GM18873 (cell line): ENCODE measurements around the gene TGDS.
"Not testable (repeated sequence)": the region's sequence is repeated elsewhere in the genome, so short reads cannot be mapped to it uniquely, and the experiment has no call there.

Source experiments
- ATAC-seq: cut with Tn5 transposase; IDR thresholded peaks from one replicate; pipeline ENCODE4 v1.9.1; 2021; ENCODE audit warnings: mild to moderate bottlenecking, moderate library complexity, moderate number of reproducible peaks; ENCODE audit not compliant: unreplicated experiment, low FRiP score

TGDS gene

DNA sequence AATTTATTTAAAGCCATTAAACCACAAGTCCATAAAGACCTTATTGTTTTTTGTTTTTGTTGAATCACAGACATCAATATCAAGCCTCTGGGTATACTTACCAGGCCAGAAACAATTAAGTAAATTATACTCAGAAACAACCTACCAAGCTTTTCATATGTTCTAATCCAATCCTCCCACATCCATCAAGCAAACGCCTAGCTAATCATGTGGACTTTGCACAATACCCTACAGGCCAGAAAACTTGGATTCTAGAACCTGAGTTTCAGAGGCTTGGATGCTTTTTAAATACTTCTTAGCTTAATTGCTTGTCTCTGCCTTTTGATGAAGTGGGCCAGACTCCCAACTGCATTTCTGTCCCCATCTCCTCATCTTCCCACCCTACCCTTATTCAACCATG, 39.9 kb downstream of the TGDS start:
- no peak for ATAC-seq

GRCh38 chr13:94553766-94554165, 42.2 kb downstream of the TGDS start:
- no peak for ATAC-seq

DNA sequence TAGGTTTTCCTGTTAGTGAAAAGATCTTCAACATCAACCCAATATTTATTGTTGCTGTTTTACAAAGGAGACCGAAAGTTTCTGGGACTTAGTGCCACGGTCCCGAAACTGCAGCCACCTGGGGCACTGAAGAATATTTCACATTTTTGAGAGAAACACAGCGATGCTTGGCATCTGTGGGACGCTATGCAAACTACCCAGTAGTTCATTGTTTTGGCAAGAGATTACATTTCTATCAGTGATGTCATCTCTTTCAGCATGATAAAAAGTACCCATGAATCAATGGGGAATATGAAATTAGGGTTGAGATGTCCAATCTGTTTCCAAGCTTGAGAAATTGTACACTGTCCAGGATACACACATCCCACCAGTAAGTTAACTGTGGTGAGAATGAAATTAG, 43.9 kb downstream of the TGDS start:
- ATAC-seq = no peak

DNA sequence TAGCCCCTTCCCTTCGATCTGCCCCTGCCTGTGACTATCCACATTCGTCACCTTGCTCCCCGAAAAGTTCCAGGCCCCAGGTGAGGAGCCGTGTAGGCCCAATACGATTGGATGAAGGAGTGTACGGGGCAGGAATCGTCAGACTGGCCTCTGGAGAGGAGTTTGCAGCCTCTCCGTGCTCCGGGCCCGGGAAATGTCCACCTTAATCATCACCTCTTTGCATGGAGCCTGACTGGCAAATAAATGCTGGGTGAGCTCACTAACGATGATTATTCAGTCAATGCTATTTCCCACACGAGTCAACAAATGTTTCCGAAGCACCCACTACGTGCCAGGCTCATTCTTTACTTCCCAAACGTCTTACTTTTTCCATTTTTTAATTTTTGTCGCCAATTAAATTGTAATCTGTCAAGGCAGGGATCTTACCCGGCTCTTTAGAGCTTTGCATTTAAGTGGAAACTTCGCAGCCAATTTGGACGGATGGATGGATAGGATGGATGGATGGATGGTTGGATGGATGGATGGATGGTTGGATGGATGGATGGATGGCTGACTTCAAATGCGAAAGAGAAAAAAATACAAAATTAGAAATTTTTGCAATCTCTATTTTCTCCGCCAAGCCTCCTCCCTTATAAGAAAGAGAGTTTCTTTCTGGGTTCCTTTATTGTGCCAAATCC, 45.8 kb downstream of the TGDS start:
- ATAC-seq = peak; percentile 8

GRCh38 chr13:94549232-94550061, 46.5 kb downstream of the TGDS start:
- ATAC-seq = peak; percentile 83

GRCh38 chr13:94548821-94549231, 47.1 kb downstream of the TGDS start:
- ATAC-seq = peak; percentile 62

GRCh38 chr13:94548382-94548781, 47.6 kb downstream of the TGDS start:
- no peak for ATAC-seq

- no peak for ATAC-seq
Observed at GRCh38 chr13:94546061-94546839, 49.7 kb downstream of the TGDS start.

DNA sequence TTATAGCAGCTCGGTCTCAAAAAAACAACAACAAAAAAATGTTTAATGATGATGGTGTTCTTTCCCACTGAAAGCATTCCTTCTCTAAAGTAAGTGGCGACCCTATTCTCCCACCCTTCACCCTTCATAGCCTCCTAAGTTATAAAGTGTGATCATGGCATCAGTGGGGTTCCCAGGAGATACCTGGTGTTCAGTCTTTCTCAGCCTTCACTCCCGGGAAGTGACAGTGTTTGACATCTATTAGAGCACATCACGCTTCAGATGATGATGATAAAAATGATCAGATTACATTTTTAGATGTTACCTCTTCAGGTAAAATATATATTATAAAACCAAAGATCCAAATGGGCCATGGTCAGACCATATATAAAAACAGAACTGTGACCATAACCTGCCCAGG, 51.0 kb downstream of the TGDS start:
- ATAC-seq = no peak

DNA sequence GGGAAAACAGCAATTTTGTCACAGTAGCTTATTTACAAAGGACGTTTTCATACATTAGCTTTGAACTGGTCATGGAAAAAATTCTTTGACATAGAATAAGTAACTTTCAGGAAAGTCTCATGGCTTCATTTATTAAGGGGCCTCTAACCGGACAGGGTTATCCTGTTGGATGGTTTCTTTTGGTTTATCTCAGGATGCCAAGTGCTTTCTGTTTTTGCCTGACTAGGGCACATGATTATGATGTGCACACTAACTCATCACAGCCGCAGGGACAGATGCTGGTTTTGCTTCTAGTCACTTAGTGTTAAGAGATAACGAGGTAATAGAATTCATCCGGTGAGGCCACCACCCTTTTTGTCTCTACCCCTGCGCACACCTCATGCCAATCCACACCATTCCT, 53.0 kb downstream of the TGDS start:
- no peak for ATAC-seq

DNA sequence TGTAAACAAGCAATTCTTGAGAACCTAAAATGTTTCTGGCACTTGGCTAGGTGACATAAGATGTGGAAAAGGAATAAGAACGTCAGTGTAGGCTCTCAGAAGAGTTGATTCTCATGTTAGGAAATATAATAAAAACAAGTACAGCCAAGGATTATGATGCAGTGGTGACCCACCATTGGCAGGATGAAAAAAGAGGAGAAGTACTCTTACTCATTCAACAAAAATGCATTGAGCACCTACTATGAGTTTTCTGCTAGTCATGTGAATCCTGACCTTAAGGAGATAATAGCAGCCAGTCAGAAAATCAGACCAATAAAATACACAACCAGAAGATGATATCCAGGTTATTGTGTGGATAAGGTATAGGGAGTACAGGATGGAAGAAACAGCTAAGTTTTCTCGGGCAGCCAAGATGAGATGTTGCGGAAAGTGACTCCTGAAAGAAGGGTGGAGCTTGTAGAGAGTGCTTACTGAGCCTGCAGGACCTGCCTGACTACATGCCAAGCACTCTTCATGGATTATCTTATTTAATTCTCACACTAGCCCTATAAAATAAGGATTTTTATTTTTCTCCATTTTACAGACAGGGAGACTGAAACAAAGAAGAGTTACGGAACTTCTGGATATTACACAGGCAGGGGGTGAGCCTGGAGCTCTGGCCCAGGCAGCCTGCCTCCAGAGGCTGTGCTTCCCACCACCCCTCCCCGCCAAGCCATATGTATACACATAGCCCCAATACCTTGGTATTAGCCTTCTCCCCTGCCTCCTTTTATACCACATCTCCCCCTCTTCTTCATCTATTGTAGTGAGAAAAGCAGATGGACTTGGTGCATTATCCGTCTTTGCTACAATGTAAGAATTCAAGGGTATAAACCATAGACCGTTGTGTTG, 58.0 kb downstream of the TGDS start:
- no peak for ATAC-seq

DNA sequence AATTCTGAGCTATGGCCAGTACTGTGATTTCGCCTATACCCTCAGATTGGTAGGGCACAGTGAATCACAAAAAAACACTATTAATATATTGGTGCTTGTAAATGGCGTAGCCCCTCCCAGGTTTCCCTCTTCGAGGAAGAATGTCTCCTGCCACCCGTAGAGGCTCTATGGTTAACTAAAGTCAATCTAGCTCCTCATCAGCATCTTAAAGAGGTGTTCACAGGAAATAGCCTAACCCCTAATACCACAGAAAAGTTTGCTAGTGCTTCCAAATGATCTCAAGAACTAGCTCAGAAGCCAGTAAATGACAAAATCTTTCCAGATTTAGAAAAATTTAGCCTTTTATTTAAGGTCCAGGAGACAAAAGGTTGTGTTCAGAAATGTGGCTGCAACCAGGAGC, 60.2 kb downstream of the TGDS start:
- ATAC-seq = no peak

GRCh38 chr13:94535231-94535630, 60.7 kb downstream of the TGDS start:
- no peak for ATAC-seq

- no peak for ATAC-seq
Observed at GRCh38 chr13:94534166-94534565, 61.8 kb downstream of the TGDS start.

DNA sequence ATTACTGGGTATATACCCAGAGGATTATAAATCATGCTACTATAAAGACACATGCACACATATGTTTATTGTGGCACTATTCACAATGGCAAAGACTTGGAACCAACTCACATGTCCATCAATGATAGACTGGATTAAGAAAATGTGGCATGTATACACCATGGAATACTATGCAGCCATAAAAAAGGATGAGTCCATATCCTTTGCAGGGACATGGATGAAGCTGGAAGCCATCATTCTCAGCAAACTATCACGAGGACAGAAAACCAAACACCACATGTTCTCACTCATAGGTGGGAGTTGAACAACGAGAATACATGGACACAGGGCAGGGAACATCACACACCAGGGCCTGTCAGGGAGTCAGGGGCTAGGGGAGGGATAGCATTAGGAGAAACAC, 63.7 kb downstream of the TGDS start:
- ATAC-seq = not testable (repeated sequence)

DNA sequence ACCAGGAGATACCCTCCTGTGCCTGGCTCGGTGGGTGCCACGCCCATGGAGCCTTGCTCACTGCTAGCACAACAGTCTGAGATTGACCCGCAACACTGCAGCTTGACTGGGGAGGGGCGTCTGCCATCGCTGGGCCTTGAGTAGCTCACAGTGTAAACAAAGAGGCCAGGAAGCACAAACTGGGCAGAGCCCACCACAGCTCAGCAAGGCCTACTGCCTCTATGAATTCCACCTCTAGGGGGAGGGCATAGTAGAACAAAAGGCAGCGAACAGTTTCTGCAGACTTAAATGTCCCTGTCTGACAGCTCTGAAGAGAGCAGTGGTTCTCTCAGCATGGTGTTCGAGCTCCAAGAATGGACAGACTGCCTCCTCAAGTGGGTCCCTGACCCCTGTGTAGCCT, 69.0 kb downstream of the TGDS start:
- ATAC-seq = not testable (repeated sequence)

DNA sequence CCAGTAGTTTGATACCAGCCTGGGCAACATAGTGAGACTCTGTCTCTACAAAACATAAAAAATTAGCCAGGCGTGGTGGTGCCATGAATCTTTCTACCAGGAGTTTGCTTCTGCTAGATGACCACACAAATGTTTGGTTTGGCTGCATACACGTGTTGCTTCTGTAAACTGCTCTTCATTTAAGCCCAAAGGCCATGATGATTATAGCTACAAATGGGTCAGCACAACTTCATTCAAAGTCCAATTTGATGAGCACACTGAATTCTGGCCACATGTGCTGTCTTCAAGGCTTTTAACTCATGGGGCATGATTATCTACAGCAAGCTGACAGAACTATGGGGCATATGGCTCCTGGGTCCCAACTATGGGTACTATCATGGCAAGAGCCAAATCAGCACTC, 70.2 kb downstream of the TGDS start:
- ATAC-seq = no peak

DNA sequence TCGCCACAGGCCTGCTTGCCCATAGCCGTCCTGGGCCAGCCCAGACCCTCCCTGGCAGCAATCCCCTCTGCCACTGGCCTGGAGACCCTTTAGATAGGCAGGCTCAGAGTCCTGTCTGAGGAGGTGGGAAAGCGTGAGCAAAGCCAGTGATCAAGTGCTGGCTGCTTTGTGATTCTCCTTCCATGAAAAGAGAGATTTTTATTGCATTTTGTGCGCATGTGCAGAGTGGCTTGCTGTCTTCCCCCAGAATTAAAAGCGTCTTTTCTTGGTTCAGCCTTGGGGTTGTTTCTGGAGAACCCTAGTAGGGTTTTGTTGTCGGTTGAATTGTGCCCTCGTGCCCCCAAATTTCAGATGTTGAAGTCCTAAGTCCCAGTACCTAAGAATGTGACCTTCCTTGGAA, 71.5 kb downstream of the TGDS start:
- no peak for ATAC-seq
